SK-N-SH (cell line): ENCODE results near the gene USP47. TPM values are rescaled to one million over a fixed set of nuclear protein-coding genes. Genes with fewer than 3 reads are reported as not detected.

Experiments
- CTCF ChIA-PET: fragments of 300-600, 350-600 bp; formaldehyde crosslinking; extraction: SDS; loops from one replicate; lab custom pipeline; 2021; lab: Yijun Ruan, JAX
- POLR2A ChIA-PET: fragments of 350-600 bp; sonication (Branson Sonifier 250); formaldehyde crosslinking; extraction: SDS; loops from one replicate; lab custom pipeline; 2020; ENCODE audit warnings: antibody characterized with exemption, inconsistent platforms; lab: Yijun Ruan, JAX
- DNase-seq: peaks from one replicate; pipeline ENCODE4 v3.0.0; 2012
- H2AFZ ChIP-seq: fragments of 200-600 bp; sonication (generic); 2 replicates; pipeline ENCODE4 v1.8.1; 2016; ENCODE audit warnings: antibody characterized with exemption, mild to moderate bottlenecking, low read depth
- H3F3A ChIP-seq: fragments of 200-600 bp; sonication (generic); replicated peaks from 2 replicates; pipeline ENCODE3; 2016; ENCODE audit warnings: antibody characterized with exemption, mild to moderate bottlenecking; ENCODE audit not compliant: insufficient read depth
- H3K27ac ChIP-seq, 2 experiments: fragments of 200-500 bp in 1 of 2; fragments of 200-600 bp in 1 of 2; sonication (Bioruptor generic) in 1 of 2; sonication (generic), shearing (Covaris generic) in 1 of 2; 2 replicates each; pipeline versions ENCODE4 v1.5.1 to v1.6.1; 2014 to 2016; ENCODE audit warnings: low read depth in 2 of 2, inconsistent platforms in 1 of 2, low read length in 1 of 2, mild to moderate bottlenecking in 1 of 2, mixed read lengths in 1 of 2
- H3K27me3 ChIP-seq: fragments of 200-600 bp; sonication (generic), shearing (Covaris generic); 2 replicates; pipeline ENCODE4 v1.6.1; 2016; ENCODE audit warnings: mixed run types; ENCODE audit not compliant: insufficient read depth
- H3K36me3 ChIP-seq, 2 experiments: fragments of 200-500 bp in 1 of 2; fragments of 200-600 bp in 1 of 2; sonication (Bioruptor generic) in 1 of 2; sonication (generic) in 1 of 2; replicated peaks in 1 of 2; 2 replicates each; pipeline versions ENCODE3 to v1.5.1; 2014 to 2016; ENCODE audit warnings: low read length in 1 of 2, mild to moderate bottlenecking in 1 of 2; ENCODE audit not compliant: insufficient read depth in 2 of 2, control insufficient read depth in 1 of 2
- H3K4me1 ChIP-seq, 2 experiments: fragments of 200-500 bp in 1 of 2; fragments of 200-600 bp in 1 of 2; sonication (Bioruptor generic) in 1 of 2; sonication (generic), shearing (Covaris generic) in 1 of 2; 2 replicates each; pipeline versions ENCODE4 v1.5.1 to v1.6.1; 2014 to 2016; ENCODE audit warnings: low read depth in 1 of 2, low read length in 1 of 2, mixed run types in 1 of 2; ENCODE audit not compliant: insufficient read depth in 2 of 2, control insufficient read depth in 1 of 2
- H3K4me2 ChIP-seq: fragments of 200-600 bp; sonication (generic), shearing (Covaris generic); 2 replicates; pipeline ENCODE4 v1.6.1; 2017; ENCODE audit warnings: mixed run types
- H3K4me3 ChIP-seq, 2 experiments: fragments of 200-500 bp in 1 of 2; fragments of 200-600 bp in 1 of 2; sonication (Bioruptor generic) in 1 of 2; sonication (generic), shearing (Covaris generic) in 1 of 2; 2 replicates each; pipeline versions ENCODE4 v1.5.1 to v1.8.1; 2014 to 2016; ENCODE audit warnings: low read depth in 2 of 2, inconsistent platforms in 1 of 2, low read length in 1 of 2, mild to moderate bottlenecking in 1 of 2, mixed read lengths in 1 of 2, moderate library complexity in 1 of 2
- H3K79me2 ChIP-seq: fragments of 200-600 bp; sonication (generic); 2 replicates; pipeline ENCODE4 v1.8.1; 2017; ENCODE audit warnings: mild to moderate bottlenecking; ENCODE audit not compliant: insufficient read depth
- H3K9ac ChIP-seq: fragments of 200-600 bp; sonication (generic); 2 replicates; pipeline ENCODE4 v1.6.1; 2017; ENCODE audit warnings: mixed run types
- H3K9me2 ChIP-seq: fragments of 200-600 bp; sonication (generic); 2 replicates; pipeline ENCODE4 v1.6.1; 2017; ENCODE audit warnings: mixed run types
- H3K9me3 ChIP-seq: fragments of 200-600 bp; sonication (generic); 2 replicates; pipeline ENCODE4 v1.6.1; 2017; ENCODE audit warnings: mixed run types, mild to moderate bottlenecking, moderate library complexity
- H4K20me1 ChIP-seq: fragments of 200-600 bp; sonication (generic); 2 replicates; pipeline ENCODE4 v1.6.1; 2017; ENCODE audit warnings: mild to moderate bottlenecking, mixed run types; ENCODE audit not compliant: insufficient read depth
- ELF1 ChIP-seq: IDR thresholded peaks from 2 replicates; pipeline ENCODE4 v1.4.0; 2012
- EZH2phosphoT487 ChIP-seq: fragments of 200-600 bp; sonication (generic); IDR thresholded peaks from 2 replicates; pipeline ENCODE4 v1.6.1; 2017; ENCODE audit warnings: low read depth, mixed run types, mild to moderate bottlenecking, antibody characterized with exemption, moderate library complexity, borderline replicate concordance
- FOSL2 ChIP-seq: IDR thresholded peaks from 2 replicates; pipeline ENCODE4 v1.4.0; 2012; ENCODE audit warnings: low read depth, mild to moderate bottlenecking, moderate library complexity, borderline replicate concordance
- GABPA ChIP-seq: IDR thresholded peaks from 2 replicates; pipeline ENCODE4 v1.4.0; 2012; ENCODE audit warnings: low read depth, mild to moderate bottlenecking
- JUND ChIP-seq: IDR thresholded peaks from 2 replicates; pipeline ENCODE4 v1.4.0; 2012
- MEF2A ChIP-seq: IDR thresholded peaks from 2 replicates; pipeline ENCODE4 v1.4.0; 2012; ENCODE audit warnings: low read depth, borderline replicate concordance
- POLR2AphosphoS5 ChIP-seq: IDR thresholded peaks from 2 replicates; pipeline ENCODE4 v1.6.1; 2012; ENCODE audit warnings: low read depth, low read length
- RXRA ChIP-seq: IDR thresholded peaks from 2 replicates; pipeline ENCODE4 v1.4.0; 2012; ENCODE audit warnings: low read depth, mild to moderate bottlenecking, borderline replicate concordance
- SIN3A ChIP-seq: IDR thresholded peaks from 2 replicates; pipeline ENCODE4 v1.6.1; 2012; ENCODE audit warnings: low read depth, mild to moderate bottlenecking, low read length, moderate library complexity, borderline replicate concordance
- TCF12 ChIP-seq: IDR thresholded peaks from 2 replicates; pipeline ENCODE4 v1.4.0; 2012
- TEAD4 ChIP-seq: IDR thresholded peaks from 2 replicates; pipeline ENCODE4 v1.4.0; 2012; ENCODE audit warnings: mild to moderate bottlenecking, borderline replicate concordance; ENCODE audit not compliant: insufficient read depth
- YY1 ChIP-seq: IDR thresholded peaks from 2 replicates; pipeline ENCODE4 v1.4.0; 2012; ENCODE audit warnings: low read depth, mild to moderate bottlenecking
- WGBS: methylation state at CpG from one replicate; pipeline ENCODE4 v1.1.6; 2017; ENCODE audit warnings: low lambda C conversion rate; 5-methylcytosine and 5-hydroxymethylcytosine counted together
- polyA plus RNA-seq, 3 experiments: library from polyadenylated mRNA; depleted of rRNA; stranded (reverse); fragments of >200 nt; gene quantifications; 2 replicates each; pipeline ENCODE4 v1.2.3, GENCODE V29; 2012
- TF ChIP-seq, protein P1 (sequence below): IDR thresholded peaks from 2 replicates; pipeline ENCODE4 v1.6.1; 2012; ENCODE audit warnings: mild to moderate bottlenecking, low read depth, low read length, moderate library complexity
- TF ChIP-seq, protein P2 (sequence below): IDR thresholded peaks from 2 replicates; pipeline ENCODE4; 2012

Gene USP47
- polyA plus RNA-seq, 1 of the 3 experiments (the other 2 are of a cell fraction) = 10.3 TPM

DNA sequence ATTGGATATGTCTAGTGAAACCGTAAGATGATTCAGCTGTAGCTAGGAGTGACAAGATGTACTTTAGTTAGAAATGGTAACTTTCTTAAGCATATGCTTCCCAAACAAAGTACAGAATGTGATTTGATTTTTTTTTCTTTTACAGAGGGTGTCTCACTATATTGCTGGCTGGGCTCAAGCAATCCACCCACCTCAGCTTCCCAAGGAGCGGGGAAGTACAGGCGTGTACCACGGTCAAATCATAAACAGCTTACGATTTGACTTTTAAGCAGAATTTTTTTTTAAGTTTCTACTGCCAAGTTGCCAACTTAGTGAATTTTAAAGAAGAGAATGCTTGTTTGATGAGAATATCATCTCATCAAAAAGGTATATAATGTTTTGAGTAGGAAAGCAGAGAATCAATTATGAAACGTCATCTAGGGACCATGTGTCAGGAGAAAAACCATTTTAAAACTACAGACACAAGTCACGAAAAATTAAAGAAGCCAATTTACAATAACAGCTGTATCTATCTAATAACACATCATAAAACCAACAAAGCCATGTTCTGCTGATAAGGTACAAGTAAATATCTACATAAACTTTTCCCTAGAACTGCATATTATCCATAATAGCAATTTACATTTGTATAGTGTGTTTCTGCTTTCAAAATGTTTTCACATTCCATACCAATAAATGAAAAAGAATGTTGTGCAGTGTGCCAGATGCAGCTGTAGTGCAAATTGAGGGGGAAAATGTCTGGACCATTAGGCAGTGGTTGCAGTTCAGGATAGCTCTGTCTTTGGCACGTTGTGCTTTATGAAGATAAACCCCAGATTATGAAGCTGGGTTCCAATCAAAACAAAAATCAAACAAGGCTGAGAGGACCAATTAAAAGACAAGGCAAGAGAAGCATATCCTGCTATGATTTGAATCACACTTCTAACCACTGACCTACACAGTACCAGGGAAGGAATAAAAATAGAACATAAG lies 33.7 kb upstream of the USP47 start:
- no peak overlapping the region for H3K9ac ChIP-seq
- POLR2A ChIA-PET = no interaction called here
- 0 out of 4 replicates have a peak, but pooled peaks cover 0 to 3% of the 10 kb centered on the region in 2 experiments for H3K4me1 ChIP-seq
- TF ChIP-seq MEF2A = no peak
- TF ChIP-seq EZH2phosphoT487 = no peak
- TF ChIP-seq POLR2AphosphoS5 = no peak
- no peak for TF ChIP-seq RXRA
- no peak for TF ChIP-seq FOSL2
- TF ChIP-seq, protein P1, sequence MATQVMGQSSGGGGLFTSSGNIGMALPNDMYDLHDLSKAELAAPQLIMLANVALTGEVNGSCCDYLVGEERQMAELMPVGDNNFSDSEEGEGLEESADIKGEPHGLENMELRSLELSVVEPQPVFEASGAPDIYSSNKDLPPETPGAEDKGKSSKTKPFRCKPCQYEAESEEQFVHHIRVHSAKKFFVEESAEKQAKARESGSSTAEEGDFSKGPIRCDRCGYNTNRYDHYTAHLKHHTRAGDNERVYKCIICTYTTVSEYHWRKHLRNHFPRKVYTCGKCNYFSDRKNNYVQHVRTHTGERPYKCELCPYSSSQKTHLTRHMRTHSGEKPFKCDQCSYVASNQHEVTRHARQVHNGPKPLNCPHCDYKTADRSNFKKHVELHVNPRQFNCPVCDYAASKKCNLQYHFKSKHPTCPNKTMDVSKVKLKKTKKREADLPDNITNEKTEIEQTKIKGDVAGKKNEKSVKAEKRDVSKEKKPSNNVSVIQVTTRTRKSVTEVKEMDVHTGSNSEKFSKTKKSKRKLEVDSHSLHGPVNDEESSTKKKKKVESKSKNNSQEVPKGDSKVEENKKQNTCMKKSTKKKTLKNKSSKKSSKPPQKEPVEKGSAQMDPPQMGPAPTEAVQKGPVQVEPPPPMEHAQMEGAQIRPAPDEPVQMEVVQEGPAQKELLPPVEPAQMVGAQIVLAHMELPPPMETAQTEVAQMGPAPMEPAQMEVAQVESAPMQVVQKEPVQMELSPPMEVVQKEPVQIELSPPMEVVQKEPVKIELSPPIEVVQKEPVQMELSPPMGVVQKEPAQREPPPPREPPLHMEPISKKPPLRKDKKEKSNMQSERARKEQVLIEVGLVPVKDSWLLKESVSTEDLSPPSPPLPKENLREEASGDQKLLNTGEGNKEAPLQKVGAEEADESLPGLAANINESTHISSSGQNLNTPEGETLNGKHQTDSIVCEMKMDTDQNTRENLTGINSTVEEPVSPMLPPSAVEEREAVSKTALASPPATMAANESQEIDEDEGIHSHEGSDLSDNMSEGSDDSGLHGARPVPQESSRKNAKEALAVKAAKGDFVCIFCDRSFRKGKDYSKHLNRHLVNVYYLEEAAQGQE = no peak
- TF ChIP-seq, protein P2, sequence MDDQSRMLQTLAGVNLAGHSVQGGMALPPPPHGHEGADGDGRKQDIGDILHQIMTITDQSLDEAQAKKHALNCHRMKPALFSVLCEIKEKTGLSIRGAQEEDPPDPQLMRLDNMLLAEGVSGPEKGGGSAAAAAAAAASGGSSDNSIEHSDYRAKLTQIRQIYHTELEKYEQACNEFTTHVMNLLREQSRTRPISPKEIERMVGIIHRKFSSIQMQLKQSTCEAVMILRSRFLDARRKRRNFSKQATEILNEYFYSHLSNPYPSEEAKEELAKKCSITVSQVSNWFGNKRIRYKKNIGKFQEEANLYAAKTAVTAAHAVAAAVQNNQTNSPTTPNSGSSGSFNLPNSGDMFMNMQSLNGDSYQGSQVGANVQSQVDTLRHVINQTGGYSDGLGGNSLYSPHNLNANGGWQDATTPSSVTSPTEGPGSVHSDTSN = no peak
- TF ChIP-seq SIN3A = no peak
- TF ChIP-seq TEAD4 = no peak
- no peak for TF ChIP-seq GABPA
- no peak for TF ChIP-seq TCF12
- TF ChIP-seq JUND = no peak
- no peak for TF ChIP-seq YY1
- TF ChIP-seq ELF1 = no peak
- TF ChIP-seq, all 33 proteins: peak for 0
- Histone ChIP-seq H3K9me2 (no peaks in the 10 kb centered on the region), H3F3A (peaks cover 5% of the 10 kb centered on the region), H3K4me3 (no peak overlapping the region), H4K20me1 (no peaks in the 10 kb centered on the region), H3K27me3 (no peaks in the 10 kb centered on the region), H3K4me2 (no peak overlapping the region), H2AFZ (no peak overlapping the region), H3K27ac (no peak overlapping the region), H3K36me3 (no peaks in the 10 kb centered on the region), H3K9me3 (no peaks in the 10 kb centered on the region), H3K79me2 (no peaks in the 10 kb centered on the region)
- CTCF ChIA-PET = interaction anchor here (1.1 to 3.6 kb wide), 6 partner anchors 9 to 236 kb away, joined by 3 to 25 read pairs (median 4); no protein-coding TSS in a partner anchor
- 74% methylated on average over 8 of the region's 8 CpGs for WGBS
- DNase-seq = no peak
